ENCODE data around the gene ARAP1.

DNA sequence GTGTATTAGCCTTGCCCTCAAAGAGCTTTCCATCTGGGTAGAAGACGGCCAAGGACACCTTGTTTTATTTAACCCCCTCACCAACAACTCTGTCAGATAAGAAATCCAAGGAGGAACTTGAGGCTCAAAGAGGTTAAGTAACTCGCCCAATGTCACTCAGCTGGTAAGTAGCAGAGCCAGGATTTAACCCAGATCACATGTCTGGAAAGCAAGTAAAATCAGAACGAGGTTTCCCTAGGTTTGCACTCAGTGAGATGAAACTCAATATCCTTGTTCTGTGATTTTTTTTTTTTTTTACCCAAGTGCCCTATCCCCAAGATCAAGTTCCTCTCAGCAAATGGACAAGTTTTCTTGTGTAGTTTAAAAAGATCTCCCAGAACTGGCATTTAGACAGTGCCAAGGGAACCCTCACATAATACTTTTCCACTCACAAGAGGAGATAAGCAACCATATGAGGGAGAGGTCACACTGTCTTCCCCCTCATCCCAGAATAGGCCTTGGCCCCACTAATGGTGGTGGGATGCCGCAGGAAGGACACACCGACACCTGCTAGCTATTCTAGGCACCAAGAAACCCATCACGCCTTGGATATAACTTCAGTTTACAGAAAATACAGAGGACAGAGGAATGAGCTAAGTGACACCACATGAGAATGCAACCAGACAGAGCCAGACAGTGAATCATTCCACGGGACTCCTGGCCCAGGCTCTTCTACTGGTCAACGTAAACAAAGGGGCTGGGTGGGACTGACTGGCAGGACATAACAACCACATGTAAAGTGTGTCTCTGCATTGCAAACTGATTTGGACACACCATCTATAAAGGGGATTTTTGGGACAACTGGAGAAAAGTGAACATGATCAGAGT, 8.6 kb upstream of the ARAP1 start:
- TF ChIP-seq, protein P1, sequence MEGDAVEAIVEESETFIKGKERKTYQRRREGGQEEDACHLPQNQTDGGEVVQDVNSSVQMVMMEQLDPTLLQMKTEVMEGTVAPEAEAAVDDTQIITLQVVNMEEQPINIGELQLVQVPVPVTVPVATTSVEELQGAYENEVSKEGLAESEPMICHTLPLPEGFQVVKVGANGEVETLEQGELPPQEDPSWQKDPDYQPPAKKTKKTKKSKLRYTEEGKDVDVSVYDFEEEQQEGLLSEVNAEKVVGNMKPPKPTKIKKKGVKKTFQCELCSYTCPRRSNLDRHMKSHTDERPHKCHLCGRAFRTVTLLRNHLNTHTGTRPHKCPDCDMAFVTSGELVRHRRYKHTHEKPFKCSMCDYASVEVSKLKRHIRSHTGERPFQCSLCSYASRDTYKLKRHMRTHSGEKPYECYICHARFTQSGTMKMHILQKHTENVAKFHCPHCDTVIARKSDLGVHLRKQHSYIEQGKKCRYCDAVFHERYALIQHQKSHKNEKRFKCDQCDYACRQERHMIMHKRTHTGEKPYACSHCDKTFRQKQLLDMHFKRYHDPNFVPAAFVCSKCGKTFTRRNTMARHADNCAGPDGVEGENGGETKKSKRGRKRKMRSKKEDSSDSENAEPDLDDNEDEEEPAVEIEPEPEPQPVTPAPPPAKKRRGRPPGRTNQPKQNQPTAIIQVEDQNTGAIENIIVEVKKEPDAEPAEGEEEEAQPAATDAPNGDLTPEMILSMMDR (IDR thresholded peaks at IDR 0.05) = no peak
- no peak for TF ChIP-seq POLR2AphosphoS5 (IDR thresholded peaks at IDR 0.05; ENCODE audit: low read depth, low read length)

Data from Panc1 (cell line).